K562 (cell line): ENCODE results near the gene TIMM50. TPM values are rescaled to one million over a fixed set of nuclear protein-coding genes. Genes with fewer than 3 reads are reported as not detected.

ENCODE experiments used
- CBX3 ChIP-seq, 2 experiments: IDR thresholded peaks; 1 replicate in 1 of 2; 2 replicates in 1 of 2; pipeline ENCODE4 v1.6.1; 2012; ENCODE audit warnings: inconsistent platforms in 2 of 2, low read length in 2 of 2, borderline replicate concordance in 1 of 2, control low read depth in 1 of 2
- DMBX1 ChIP-seq: fragments of 250-450 bp; sonication (Bioruptor Pico); IDR thresholded peaks from 2 replicates; pipeline ENCODE4 v1.8.0; 2022; ENCODE audit warnings: inconsistent platforms, mild to moderate bottlenecking, moderate library complexity, borderline replicate concordance
- ERF ChIP-seq: fragments of 450-650 bp; formaldehyde crosslinking; IDR thresholded peaks from 2 replicates; pipeline ENCODE4 v1.4.0; 2020; ENCODE audit warnings: mild to moderate bottlenecking, mixed read lengths
- ETS2 ChIP-seq: IDR thresholded peaks from 2 replicates; pipeline ENCODE4 v1.6.1; 2016; ENCODE audit warnings: borderline replicate concordance, missing genetic modification characterization, mild to moderate bottlenecking, moderate library complexity, missing compliant biosample characterization; ENCODE audit not compliant: poor library complexity, severe bottlenecking
- ILK ChIP-seq: fragments of 450-650 bp; IDR thresholded peaks from 2 replicates; pipeline ENCODE4 v1.6.1; 2016; ENCODE audit warnings: missing genetic modification characterization, low read depth, mild to moderate bottlenecking, missing compliant biosample characterization, moderate library complexity, borderline replicate concordance
- LARP7 ChIP-seq: fragments of 450-650 bp; IDR thresholded peaks from 2 replicates; pipeline ENCODE4 v1.6.1; 2016
- NUFIP1 ChIP-seq: fragments of 450-650 bp; IDR thresholded peaks from 2 replicates; pipeline ENCODE4 v1.6.1; 2018; ENCODE audit not compliant: partially characterized antibody
- PHB2 ChIP-seq: fragments of 450-650 bp; IDR thresholded peaks from 2 replicates; pipeline ENCODE4 v1.6.1; 2017; ENCODE audit warnings: low read depth
- PRMT5 ChIP-seq: sonication (generic); formaldehyde crosslinking; IDR thresholded peaks from 2 replicates; pipeline ENCODE4 v1.5.0; 2020; ENCODE audit warnings: missing genetic modification reagents
- SETDB1 ChIP-seq: IDR thresholded peaks from one replicate; pipeline ENCODE4 v1.6.1; 2012; ENCODE audit warnings: low read length, control low read depth, inconsistent platforms
- SMARCA5 ChIP-seq: fragments of 450-650 bp; IDR thresholded peaks from 2 replicates; pipeline ENCODE4 v1.6.1; 2016
- SNIP1 ChIP-seq: fragments of 450-650 bp; IDR thresholded peaks from 2 replicates; pipeline ENCODE4 v1.7.1; 2017; ENCODE audit warnings: low read depth, mild to moderate bottlenecking
- THRAP3 ChIP-seq: fragments of 450-650 bp; IDR thresholded peaks from 2 replicates; pipeline ENCODE4 v1.6.1; 2016; ENCODE audit warnings: mild to moderate bottlenecking, inconsistent platforms, borderline replicate concordance
- ZFX ChIP-seq: sonication (generic); formaldehyde crosslinking; IDR thresholded peaks from 2 replicates; pipeline ENCODE4 v1.8.0; 2022; ENCODE audit warnings: mild to moderate bottlenecking, missing genetic modification reagents, moderate library complexity
- ZNF197 ChIP-seq: fragments of 200-800 bp; sonication (Bioruptor generic); IDR thresholded peaks from 2 replicates; pipeline ENCODE4 v1.6.1; 2016; ENCODE audit warnings: low read depth, missing genetic modification characterization, missing compliant biosample characterization
- ZNF408 ChIP-seq: fragments of 250-450 bp; sonication (Bioruptor Pico); IDR thresholded peaks from 2 replicates; pipeline ENCODE4 v1.4.0; 2020; ENCODE audit warnings: low read depth, mild to moderate bottlenecking, moderate library complexity
- ZNF431 ChIP-seq: sonication (generic); formaldehyde crosslinking; IDR thresholded peaks from 2 replicates; pipeline ENCODE4 v1.8.0; 2022; ENCODE audit warnings: mild to moderate bottlenecking, missing genetic modification reagents
- ZNF583 ChIP-seq: fragments of 250-450 bp; sonication (Bioruptor Pico); IDR thresholded peaks from 2 replicates; pipeline ENCODE4 v1.4.0; 2020
- ZNF668 ChIP-seq: fragments of 250-450 bp; sonication (Bioruptor Pico); IDR thresholded peaks from 2 replicates; pipeline ENCODE4 v1.8.0; 2022; ENCODE audit warnings: mild to moderate bottlenecking, inconsistent platforms
- polyA plus RNA-seq, 8 experiments: library from polyadenylated mRNA; depleted of rRNA in 4 of 8; stranded (reverse) in 5 of 8; unstranded in 3 of 8; fragments of >200 nt; fragmentation: Nextera tagmentation in 2 of 8; fragmentation: Illumina TruSeq in 1 of 8; extraction: Ambion mirVana in 2 of 8; extraction: Trizol in 1 of 8; gene quantifications; 2 replicates each; pipeline versions ENCODE4 v1.2.1 to v1.2.3, GENCODE V29; 2011 to 2014; ENCODE audit warnings: inconsistent platforms in 1 of 8, missing spikeins in 1 of 8
- total RNA-seq, 7 experiments: library from RNA; depleted of rRNA in 6 of 7; stranded (reverse); fragments of >200 nt in 6 of 7; fragmentation: Illumina TruSeq in 2 of 7; extraction: Trizol in 2 of 7; gene quantifications; 2 replicates each; pipeline versions ENCODE4 v1.2.1 to v1.2.3, GENCODE V29; 2011 to 2021; ENCODE audit warnings: low replicate concordance in 1 of 7
- TF ChIP-seq, protein P1 (sequence below): fragments of 150-350 bp; conservative IDR thresholded peaks from 2 replicates; pipeline ENCODE4 v1.6.1; 2014; ENCODE audit warnings: low read length
- TF ChIP-seq, protein P2 (sequence below): fragments of 450-650 bp; IDR thresholded peaks from 2 replicates; pipeline ENCODE4 v1.6.1; 2018; ENCODE audit not compliant: partially characterized antibody
- TF ChIP-seq, protein P3 (sequence below): IDR thresholded peaks from 2 replicates; pipeline ENCODE4 v1.6.1; 2016; ENCODE audit warnings: missing genetic modification characterization, missing compliant biosample characterization

The TIMM50 gene
- total and polyA plus RNA-seq, 9 of the 15 experiments (the other 6 are each of a cell fraction or from before 2014, with no cell fraction given) = 28.3 to 221 (median 170) TPM

DNA sequence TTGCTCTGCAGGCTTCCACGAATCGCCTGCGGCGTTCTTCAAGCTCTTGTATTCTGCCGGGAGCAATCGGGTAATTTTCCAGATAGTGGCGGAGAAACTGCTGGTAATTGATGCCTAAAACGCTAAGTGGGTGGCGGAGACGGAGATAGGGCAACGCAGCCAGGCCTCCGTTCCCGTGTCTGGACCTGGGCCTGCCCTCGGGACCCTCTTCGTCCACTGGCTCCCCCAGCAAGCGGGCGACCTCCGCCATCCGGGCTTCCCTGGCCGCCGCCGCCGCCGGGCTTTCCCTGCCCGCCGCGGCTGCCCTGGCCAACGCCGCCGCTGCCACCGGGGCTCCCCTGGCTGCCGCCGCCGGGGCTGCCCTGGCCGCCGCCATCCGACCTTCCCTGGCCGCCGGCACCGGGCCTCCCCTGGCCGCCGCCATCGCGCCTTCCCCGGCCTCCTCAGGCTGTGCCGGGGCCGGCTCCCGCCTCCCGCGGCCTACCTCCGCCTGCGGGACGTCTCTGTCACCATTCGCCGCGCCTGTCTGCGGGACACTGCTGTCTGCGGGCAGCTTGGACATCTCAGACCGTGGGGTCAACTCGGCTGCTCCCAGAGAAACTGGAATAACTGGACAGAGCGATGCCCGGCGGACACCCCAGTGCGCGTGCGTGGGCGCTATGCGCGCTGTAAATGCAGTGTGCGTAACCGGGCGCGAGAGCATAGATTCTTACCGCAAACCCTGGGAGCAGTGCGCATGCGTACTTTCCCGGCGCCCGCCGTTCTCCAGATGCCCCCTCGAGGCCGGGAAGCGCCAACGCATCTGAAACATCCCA is 59.1 kb downstream of the TIMM50 start, which contains the start of gene EID2 (continued):
- TF ChIP-seq, protein P1, sequence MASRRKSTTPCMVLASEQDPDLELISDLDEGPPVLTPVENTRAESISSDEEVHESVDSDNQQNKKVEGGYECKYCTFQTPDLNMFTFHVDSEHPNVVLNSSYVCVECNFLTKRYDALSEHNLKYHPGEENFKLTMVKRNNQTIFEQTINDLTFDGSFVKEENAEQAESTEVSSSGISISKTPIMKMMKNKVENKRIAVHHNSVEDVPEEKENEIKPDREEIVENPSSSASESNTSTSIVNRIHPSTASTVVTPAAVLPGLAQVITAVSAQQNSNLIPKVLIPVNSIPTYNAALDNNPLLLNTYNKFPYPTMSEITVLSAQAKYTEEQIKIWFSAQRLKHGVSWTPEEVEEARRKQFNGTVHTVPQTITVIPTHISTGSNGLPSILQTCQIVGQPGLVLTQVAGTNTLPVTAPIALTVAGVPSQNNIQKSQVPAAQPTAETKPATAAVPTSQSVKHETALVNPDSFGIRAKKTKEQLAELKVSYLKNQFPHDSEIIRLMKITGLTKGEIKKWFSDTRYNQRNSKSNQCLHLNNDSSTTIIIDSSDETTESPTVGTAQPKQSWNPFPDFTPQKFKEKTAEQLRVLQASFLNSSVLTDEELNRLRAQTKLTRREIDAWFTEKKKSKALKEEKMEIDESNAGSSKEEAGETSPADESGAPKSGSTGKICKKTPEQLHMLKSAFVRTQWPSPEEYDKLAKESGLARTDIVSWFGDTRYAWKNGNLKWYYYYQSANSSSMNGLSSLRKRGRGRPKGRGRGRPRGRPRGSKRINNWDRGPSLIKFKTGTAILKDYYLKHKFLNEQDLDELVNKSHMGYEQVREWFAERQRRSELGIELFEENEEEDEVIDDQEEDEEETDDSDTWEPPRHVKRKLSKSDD = no peak
- TF ChIP-seq ZNF197 (no peak), ZNF583 (CRISPR knock-in tag) (no peak), PRMT5 (no peak), THRAP3 (no peak), ERF (CRISPR knock-in tag) (peak; percentile 88; the same call in 1 of the 2 replicates), LARP7 (no peak), ZNF431 (CRISPR knock-in tag) (peak; percentile 8; the same call in 1 of the 2 replicates), SETDB1 (no peak), SMARCA5 (no peak), ZNF668 (CRISPR knock-in tag) (no peak), DMBX1 (peak; percentile 19; the same call in 1 of the 2 replicates), ZFX (peak; percentile 94), NUFIP1 (no peak), ETS2 (tag) (no peak), ZNF408 (CRISPR knock-in tag) (no peak), ILK (tag) (no peak), CBX3 (IDR thresholded peaks at IDR 0.05; ENCODE audit: borderline replicate concordance in 1 of 2, low read length in 2 of 2) (peak in 1 of 2 experiments; percentile 26; a peak in 1 of 3 replicates), PHB2 (no peak), SNIP1 (no peak)
- TF ChIP-seq, protein P2, sequence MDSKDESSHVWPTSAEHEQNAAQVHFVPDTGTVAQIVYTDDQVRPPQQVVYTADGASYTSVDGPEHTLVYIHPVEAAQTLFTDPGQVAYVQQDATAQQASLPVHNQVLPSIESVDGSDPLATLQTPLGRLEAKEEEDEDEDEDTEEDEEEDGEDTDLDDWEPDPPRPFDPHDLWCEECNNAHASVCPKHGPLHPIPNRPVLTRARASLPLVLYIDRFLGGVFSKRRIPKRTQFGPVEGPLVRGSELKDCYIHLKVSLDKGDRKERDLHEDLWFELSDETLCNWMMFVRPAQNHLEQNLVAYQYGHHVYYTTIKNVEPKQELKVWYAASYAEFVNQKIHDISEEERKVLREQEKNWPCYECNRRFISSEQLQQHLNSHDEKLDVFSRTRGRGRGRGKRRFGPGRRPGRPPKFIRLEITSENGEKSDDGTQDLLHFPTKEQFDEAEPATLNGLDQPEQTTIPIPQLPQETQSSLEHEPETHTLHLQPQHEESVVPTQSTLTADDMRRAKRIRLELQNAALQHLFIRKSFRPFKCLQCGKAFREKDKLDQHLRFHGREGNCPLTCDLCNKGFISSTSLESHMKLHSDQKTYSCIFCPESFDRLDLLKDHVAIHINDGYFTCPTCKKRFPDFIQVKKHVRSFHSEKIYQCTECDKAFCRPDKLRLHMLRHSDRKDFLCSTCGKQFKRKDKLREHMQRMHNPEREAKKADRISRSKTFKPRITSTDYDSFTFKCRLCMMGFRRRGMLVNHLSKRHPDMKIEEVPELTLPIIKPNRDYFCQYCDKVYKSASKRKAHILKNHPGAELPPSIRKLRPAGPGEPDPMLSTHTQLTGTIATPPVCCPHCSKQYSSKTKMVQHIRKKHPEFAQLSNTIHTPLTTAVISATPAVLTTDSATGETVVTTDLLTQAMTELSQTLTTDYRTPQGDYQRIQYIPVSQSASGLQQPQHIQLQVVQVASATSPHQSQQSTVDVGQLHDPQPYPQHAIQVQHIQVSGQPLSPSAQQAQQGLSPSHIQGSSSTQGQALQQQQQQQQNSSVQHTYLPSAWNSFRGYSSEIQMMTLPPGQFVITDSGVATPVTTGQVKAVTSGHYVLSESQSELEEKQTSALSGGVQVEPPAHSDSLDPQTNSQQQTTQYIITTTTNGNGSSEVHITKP = no peak
- TF ChIP-seq, protein P3, sequence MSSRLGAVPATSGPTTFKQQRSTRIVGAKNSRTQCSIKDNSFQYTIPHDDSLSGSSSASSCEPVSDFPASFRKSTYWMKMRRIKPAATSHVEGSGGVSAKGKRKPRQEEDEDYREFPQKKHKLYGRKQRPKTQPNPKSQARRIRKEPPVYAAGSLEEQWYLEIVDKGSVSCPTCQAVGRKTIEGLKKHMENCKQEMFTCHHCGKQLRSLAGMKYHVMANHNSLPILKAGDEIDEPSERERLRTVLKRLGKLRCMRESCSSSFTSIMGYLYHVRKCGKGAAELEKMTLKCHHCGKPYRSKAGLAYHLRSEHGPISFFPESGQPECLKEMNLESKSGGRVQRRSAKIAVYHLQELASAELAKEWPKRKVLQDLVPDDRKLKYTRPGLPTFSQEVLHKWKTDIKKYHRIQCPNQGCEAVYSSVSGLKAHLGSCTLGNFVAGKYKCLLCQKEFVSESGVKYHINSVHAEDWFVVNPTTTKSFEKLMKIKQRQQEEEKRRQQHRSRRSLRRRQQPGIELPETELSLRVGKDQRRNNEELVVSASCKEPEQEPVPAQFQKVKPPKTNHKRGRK (tag) = no peak
